IPS DF 6.9 (cell line): Measurements from ENCODE around the gene ZFP14.
A peak's percentile ranks its signal among the peaks of the same experiment; 100 is the strongest.

Experiments used
- DNase-seq: peaks from one replicate; pipeline ENCODE4 v3.0.0-alpha.2; 2013; ENCODE audit warnings: low read depth, low spot score
- H3K27ac ChIP-seq: one replicate; pipeline ENCODE4 v1.5.1; 2013; ENCODE audit warnings: low read length, control low read depth
- H3K27me3 ChIP-seq: 2 replicates; pipeline ENCODE4 v1.6.1; 2013; ENCODE audit warnings: mild to moderate bottlenecking, low read length; ENCODE audit not compliant: control insufficient read depth, insufficient read depth
- H3K36me3 ChIP-seq: 2 replicates; pipeline ENCODE4 v1.6.1; 2013; ENCODE audit warnings: low read length; ENCODE audit not compliant: control insufficient read depth, insufficient read depth
- H3K4me1 ChIP-seq: 2 replicates; pipeline ENCODE4 v1.6.1; 2013; ENCODE audit warnings: low read length; ENCODE audit not compliant: control insufficient read depth, insufficient read depth
- H3K4me3 ChIP-seq: 2 replicates; pipeline ENCODE4 v1.5.1; 2013; ENCODE audit warnings: mild to moderate bottlenecking, low read length
- H3K9me3 ChIP-seq: 2 replicates; pipeline ENCODE4 v1.6.1; 2013; ENCODE audit warnings: low read length, inconsistent platforms; ENCODE audit not compliant: control insufficient read depth, insufficient read depth
- whole genome bisulfite sequencing: extraction: QIAGEN DNeasy Blood & Tissue Kit; methylation state at CpG from one replicate; pipeline ENCODE4 v1.1.7; 2013; ENCODE audit warnings: mixed read lengths, missing lambda C conversion rate; ENCODE audit not compliant: insufficient read length, insufficient coverage; 5-methylcytosine and 5-hydroxymethylcytosine counted together

Gene ZFP14

DNA sequence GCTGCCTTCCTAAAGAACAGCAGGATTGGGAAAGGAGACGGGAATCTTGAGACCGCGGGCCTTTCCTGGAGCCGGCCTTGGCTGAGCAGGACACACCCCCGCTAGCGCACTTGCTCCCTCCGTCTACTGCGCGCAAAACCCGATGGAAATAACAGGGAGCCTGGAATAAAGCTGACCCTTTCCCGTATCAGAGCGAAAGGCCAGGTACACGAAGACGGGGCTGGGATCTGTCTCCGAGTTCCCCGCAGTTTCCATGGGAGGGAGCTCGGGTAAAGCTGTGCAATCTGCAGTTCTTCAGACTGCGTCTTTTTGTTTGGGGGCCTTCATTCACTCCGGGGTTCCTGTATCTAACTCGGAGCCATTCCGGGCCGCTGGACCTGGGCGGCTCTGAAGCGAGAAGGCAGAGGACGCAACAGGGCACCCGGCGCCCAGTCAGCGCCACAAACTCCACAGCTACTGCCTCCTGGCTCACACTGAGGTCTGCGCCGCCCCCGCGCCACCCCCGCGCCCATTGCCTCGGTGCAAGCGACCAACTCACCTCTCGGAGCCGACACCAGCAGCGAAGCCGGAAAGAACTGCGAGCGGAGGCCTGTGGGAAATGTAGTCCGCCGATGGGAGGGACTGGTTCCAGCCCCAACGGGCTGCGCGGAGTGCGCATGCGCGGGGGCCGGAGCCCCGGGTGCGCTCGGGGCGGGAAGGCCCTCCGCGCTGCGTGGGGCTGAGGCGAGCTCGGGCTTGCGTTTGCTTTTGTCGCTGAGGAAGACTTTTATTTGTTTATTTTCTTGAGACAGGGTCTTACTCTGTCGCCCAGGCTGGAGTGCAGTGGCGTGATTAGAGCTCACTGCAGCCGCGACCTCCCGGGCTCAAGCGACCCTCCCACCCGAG lies at the start of gene ZFP14:
Gene ZFP14, minus strand, starts transcription at position 577 of the 885 bp plus-strand sequence. CDS start 11,309 bp downstream, outside the sequence.
- no peaks in the 10 kb centered on the region for H3K27me3 ChIP-seq
- peak; percentile 85 for DNase-seq
- no peaks in the 10 kb centered on the region for H3K9me3 ChIP-seq
- no peaks in the 10 kb centered on the region for H3K4me1 ChIP-seq
- no peaks in the 10 kb centered on the region for H3K36me3 ChIP-seq
- no CpG with 5 or more reads among the region's 69 CpGs for WGBS
- H3K4me3 ChIP-seq, result peak within 1 kb of the TSS; percentile 97
- no peak within 1 kb of the TSS for H3K27ac ChIP-seq

DNA sequence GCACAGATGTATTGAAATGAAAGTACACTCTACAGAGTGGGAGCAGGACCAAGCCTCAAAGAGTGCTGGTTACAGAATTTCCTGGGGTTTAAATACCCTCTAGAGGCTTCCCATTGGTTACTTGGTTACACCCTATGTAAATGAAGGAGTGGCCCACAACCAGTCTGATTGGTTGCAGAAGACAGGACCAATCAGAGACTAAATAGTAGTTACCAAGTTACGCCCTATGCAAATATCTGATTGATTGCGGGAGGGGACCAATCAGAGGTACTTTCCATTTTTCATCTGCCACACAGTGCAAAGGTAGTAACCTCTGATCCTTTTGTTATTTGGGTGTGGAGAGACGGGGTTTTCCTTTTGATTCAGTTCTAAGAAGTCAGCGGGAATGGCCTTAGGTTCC lies 44.9 kb upstream of the ZFP14 start:
- Histone ChIP-seq H3K36me3 (no peaks in the 10 kb centered on the region), H3K9me3 (no peaks in the 10 kb centered on the region), H3K27ac (no peak overlapping the region), H3K4me3 (no peak overlapping the region), H3K27me3 (peaks cover 3% of the 10 kb centered on the region), H3K4me1 (peaks cover 1% of the 10 kb centered on the region; the same call in 1 of the 2 replicates)
- no CpG with 5 or more reads among the region's 4 CpGs for WGBS
- no peak for DNase-seq

DNA sequence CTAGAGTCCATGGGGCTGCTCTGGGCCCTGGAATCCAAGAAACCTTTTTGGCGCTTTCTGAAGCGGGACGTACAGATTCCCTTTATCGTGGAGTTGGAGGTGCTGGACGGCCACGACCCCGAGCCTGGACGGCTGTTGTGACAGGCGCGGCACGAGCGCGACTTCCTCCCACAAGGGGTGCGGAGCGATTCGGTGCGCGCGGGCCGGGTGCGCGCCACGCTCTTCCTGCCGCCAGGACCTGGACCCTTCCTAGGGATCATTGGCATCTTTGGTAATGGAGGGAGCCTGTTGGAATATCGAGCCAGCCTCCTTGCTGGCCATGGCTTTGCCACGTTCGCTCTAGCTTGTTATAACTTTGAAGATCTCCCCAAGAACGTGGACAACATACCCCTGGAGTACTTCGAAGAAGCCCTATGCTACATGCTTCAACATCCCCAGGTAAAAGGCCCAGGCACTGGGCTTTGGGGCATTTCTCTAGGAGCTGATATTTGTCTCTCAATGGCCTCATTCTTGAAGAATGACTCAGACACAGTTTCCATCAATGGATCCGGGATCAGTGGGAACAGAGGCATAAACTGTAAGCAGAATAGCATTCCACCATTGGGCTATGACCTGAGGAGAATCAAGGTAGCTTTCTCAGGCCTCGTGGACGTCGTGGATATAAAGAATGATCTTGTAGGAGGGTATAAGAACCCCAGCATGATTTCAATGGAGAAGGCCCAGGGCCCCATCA lies 42.9 kb upstream of the ZFP14 start:
- WGBS, result no CpG with 5 or more reads among the region's 33 CpGs
- Histone ChIP-seq H3K9me3 (no peaks in the 10 kb centered on the region), H3K4me1 (peaks cover 1% of the 10 kb centered on the region; the same call in 1 of the 2 replicates), H3K4me3 (peak overlapping the region; percentile 46; the same call in 1 of the 2 replicates), H3K27me3 (peaks cover 3% of the 10 kb centered on the region), H3K36me3 (no peaks in the 10 kb centered on the region), H3K27ac (no peak overlapping the region)
- DNase-seq, result no peak

DNA sequence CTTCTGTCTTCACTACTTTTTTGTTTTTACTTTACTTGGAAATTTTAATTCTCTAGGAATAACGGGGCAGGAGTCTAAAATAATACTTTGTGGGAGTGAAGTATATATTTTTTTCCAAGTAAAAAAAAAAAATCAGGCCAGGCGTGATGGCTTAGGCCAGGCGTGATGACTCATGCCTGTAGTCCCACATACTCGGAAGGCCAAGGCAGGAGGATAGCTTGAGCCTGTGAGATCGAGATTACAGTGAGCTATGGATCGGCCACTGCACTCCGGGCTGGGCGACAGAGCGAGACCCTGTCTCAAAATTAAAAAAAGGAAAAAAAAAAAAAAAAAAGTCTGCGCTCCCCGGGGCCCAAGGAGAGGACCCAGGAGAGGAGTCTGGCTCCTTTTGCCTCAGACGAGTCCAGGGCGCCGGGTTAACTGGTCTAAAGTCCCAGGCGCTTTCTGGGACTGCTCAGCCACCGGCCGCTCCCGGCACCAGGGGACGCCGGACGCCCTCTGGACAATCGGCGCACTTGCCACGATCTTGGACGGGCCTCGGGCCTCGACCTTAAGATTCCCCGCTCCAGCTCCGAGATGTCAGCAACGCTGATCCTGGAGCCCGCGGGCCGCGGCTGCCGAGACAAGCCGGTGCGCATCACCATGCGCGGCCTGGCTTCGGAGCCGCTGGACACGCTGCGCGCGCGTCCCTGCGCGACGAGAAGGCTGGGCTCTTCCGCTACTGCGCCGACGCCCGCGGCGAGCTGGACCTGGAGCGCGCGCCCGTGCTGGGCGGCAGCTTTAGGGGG lies 42.2 kb upstream of the ZFP14 start:
- no peaks in the 10 kb centered on the region for H3K9me3 ChIP-seq
- peak overlapping the region; percentile 46; the same call in 1 of the 2 replicates for H3K4me3 ChIP-seq
- no peaks in the 10 kb centered on the region for H3K36me3 ChIP-seq
- H3K27me3 ChIP-seq, result peaks cover 3% of the 10 kb centered on the region
- WGBS, result no CpG with 5 or more reads among the region's 61 CpGs
- no peak for DNase-seq
- peaks cover 1% of the 10 kb centered on the region; the same call in 1 of the 2 replicates for H3K4me1 ChIP-seq
- no peak overlapping the region for H3K27ac ChIP-seq

DNA sequence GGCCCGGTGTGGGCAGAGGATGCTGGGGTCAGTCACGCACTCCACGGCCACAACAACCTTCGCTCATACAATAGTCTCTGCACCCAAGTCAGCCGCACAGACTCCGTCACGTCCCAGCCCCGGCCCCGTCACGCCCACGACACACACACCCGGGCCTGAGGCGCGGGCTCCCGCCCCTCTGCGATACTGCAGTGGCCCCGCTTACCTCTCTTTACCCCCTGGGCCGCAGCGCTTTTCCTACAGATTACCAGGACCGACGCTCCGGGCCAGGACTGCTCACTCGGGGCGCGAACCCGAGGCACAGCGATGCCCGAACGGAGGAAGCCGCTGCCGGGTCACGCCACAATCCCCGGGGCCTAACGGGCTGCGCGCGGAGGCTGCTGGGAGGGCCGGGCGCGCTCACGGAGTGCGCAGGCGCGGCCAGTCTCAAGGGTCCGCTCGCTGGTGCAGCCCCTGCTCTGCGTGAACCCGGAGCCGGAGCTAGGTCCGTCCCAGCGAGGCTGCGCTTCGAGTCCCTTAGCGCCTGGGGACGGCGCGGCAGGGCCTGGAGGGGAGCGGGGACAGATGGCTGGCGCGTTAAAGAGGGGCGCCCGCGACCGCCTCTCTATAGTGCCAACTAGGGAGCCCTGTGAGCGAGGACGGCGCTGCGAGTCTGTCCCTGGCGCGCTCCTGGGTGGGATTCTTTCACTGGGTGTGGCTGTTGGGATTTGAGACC lies 39.4 kb upstream of the ZFP14 start, which contains the start of gene ZFP82:
Gene ZFP82, minus strand, starts transcription at position 358 of the 715 bp plus-strand sequence. CDS start 8,855 bp downstream, outside the sequence.
- H3K4me1 ChIP-seq, result peaks cover 1% of the 10 kb centered on the region; the same call in 1 of the 2 replicates
- H3K4me3 ChIP-seq, result peak within 1 kb of the TSS; percentile 74
- no peaks in the 10 kb centered on the region for H3K36me3 ChIP-seq
- H3K9me3 ChIP-seq, result no peaks in the 10 kb centered on the region
- peaks cover 3% of the 10 kb centered on the region for H3K27me3 ChIP-seq
- WGBS, result no CpG with 5 or more reads among the region's 70 CpGs
- no peak within 1 kb of the TSS for H3K27ac ChIP-seq
- peak; percentile 70 for DNase-seq

DNA sequence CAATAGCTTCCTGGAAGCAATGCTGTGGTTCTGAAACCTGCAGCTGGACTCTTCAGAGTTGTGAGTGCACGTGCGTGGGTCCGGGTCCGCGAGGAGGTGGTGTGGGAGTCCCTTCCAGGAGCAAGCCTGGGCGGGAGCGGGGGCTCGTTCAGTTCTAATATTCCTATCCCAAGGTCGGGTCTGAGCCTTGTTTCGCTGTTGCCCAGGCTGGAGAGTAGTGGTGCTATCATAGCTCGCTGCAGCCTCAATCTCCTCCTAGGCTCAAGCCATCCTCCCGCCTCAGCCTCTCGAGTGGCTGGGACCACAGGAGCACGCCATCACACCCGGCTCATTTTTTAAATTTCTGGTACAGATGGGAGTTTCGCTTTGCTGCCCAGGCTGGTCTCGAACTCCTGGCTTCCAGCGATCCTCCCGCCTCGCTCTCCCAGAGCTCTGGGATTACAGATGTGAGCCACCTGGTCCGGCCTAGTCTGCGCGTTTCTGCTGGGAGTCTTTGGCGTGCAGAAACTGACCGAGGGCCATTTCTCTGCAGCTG lies 38.8 kb upstream of the ZFP14 start:
- DNase-seq, result no peak
- Histone ChIP-seq H3K9me3 (no peaks in the 10 kb centered on the region), H3K27ac (no peak overlapping the region), H3K4me3 (peak overlapping the region; percentile 74), H3K27me3 (peaks cover 3% of the 10 kb centered on the region), H3K4me1 (peaks cover 1% of the 10 kb centered on the region; the same call in 1 of the 2 replicates), H3K36me3 (no peaks in the 10 kb centered on the region)
- no CpG with 5 or more reads among the region's 25 CpGs for WGBS

DNA sequence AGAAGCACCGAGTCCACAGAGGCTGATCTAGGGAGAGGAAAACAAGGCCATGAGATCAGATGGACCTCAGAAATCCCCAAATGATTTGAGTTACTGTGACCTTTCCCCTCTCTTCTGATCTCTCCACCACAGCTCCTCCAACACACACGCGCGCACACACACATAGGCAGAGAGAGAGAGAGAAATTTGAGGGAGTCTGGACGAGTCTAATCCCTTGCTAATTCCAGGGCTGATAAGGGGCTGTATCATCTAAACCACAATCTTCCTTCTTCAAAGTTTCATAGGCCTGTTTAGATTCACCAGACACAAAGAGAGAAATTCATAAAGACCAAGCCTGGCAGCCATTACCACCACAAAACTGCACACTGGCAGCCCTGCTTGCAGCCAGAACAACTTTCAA lies 30.8 kb upstream of the ZFP14 start:
- no peak overlapping the region for H3K27ac ChIP-seq
- no peaks in the 10 kb centered on the region for H3K9me3 ChIP-seq
- no CpG with 5 or more reads among the region's 5 CpGs for WGBS
- peaks cover 8% of the 10 kb centered on the region; the same call in 1 of the 2 replicates for H3K36me3 ChIP-seq
- no peak for DNase-seq
- no peak overlapping the region for H3K4me3 ChIP-seq
- H3K4me1 ChIP-seq, result no peaks in the 10 kb centered on the region
- no peaks in the 10 kb centered on the region for H3K27me3 ChIP-seq

DNA sequence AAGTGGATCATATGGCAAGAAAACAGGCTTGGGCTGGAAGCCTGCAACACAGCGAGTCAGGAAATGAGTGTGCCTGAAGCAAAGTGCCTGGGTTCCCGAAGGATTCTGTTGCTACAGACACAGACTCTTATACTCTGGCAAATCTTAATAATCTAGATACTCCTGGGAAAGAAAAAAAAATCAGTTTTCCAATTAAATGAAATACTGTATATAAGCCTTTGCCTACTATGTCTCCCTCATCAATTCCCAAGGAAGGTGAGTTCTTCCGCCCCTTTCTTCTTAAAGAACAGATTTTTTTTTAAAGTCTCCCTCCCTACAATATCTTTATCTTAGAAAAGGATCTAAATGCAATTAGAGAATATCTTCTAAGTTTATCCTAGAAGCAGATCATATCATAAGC lies 29.1 kb upstream of the ZFP14 start:
- H3K36me3 ChIP-seq, result peaks cover 12% of the 10 kb centered on the region; the same call in 1 of the 2 replicates
- no peak overlapping the region for H3K4me3 ChIP-seq
- WGBS, result no CpG with 5 or more reads among the region's 3 CpGs
- no peaks in the 10 kb centered on the region for H3K27me3 ChIP-seq
- H3K9me3 ChIP-seq, result no peaks in the 10 kb centered on the region
- no peak overlapping the region for H3K27ac ChIP-seq
- DNase-seq, result no peak
- H3K4me1 ChIP-seq, result no peaks in the 10 kb centered on the region

DNA sequence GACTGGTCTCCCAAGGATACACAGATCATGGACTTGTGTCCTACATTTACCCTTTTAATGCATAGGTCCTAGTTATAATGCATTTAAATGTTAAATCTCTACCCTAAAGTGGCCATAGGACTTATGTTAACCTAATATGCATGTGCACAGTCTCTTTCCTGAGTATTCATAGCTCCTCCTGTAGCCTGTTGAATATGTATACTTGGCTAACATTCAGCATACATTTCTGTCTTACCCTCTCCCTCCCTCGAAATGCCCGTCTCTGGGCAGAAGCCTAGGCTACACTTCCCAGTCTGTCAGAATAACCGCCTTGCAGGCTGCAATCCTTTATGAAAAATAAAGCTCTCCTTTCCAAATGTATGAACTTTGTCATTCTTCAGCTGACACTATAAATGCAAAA lies 25.5 kb upstream of the ZFP14 start:
- Histone ChIP-seq H3K4me3 (no peak overlapping the region), H3K9me3 (no peaks in the 10 kb centered on the region), H3K27me3 (no peaks in the 10 kb centered on the region), H3K27ac (no peak overlapping the region), H3K4me1 (no peaks in the 10 kb centered on the region), H3K36me3 (peaks cover 12% of the 10 kb centered on the region; the same call in 1 of the 2 replicates)
- DNase-seq, result no peak
- no CpG with 5 or more reads among the region's 3 CpGs for WGBS
